ENCODE data around the gene PIM3.

The PIM3 gene

GRCh38 chr22:49950396-49950994 is 10.1 kb upstream of the PIM3 start:
- peak overlapping the region; percentile 98 for H3K27ac ChIP-seq
- no peaks in the 10 kb centered on the region for H3K9me3 ChIP-seq
- H3K36me3 ChIP-seq = no peaks in the 10 kb centered on the region
- peak overlapping the region in 1 of 2 experiments; percentile 8 for H3K4me3 ChIP-seq (ENCODE audit: low read depth in 1 of 2, low read length in 1 of 2)
- peaks cover 47 to 54% of the 10 kb centered on the region in 2 experiments for H3K4me1 ChIP-seq (ENCODE audit: control insufficient read depth in 1 of 2, insufficient read depth in 1 of 2, low read depth in 1 of 2, low read length in 1 of 2)
- no peak for TF ChIP-seq CTCF (IDR thresholded peaks at IDR 0.05)
- no peaks in the 10 kb centered on the region for H3K27me3 ChIP-seq

- peak overlapping the region in 1 of 2 experiments; percentile 8 for H3K4me3 ChIP-seq (ENCODE audit: low read depth in 1 of 2, low read length in 1 of 2)
Observed at GRCh38 chr22:49951000-49951677, 9.4 kb upstream of the PIM3 start.

GRCh38 chr22:49951678-49951985 is 8.9 kb upstream of the PIM3 start:
- TF ChIP-seq CTCF (IDR thresholded peaks at IDR 0.05) = no peak
- H3K4me3 ChIP-seq (ENCODE audit: low read depth in 1 of 2, low read length in 1 of 2) = no peak overlapping the region
- H3K27ac ChIP-seq = peak overlapping the region; percentile 98
- no peaks in the 10 kb centered on the region for H3K9me3 ChIP-seq
- H3K27me3 ChIP-seq = no peaks in the 10 kb centered on the region
- no peaks in the 10 kb centered on the region for H3K36me3 ChIP-seq
- peaks cover 41 to 50% of the 10 kb centered on the region in 2 experiments for H3K4me1 ChIP-seq (ENCODE audit: control insufficient read depth in 1 of 2, insufficient read depth in 1 of 2, low read depth in 1 of 2, low read length in 1 of 2)

More at GRCh38 chr22:49951000-49951677, 9.4 kb upstream of the PIM3 start:
- Histone ChIP-seq H3K36me3 (no peaks in the 10 kb centered on the region), H3K27ac (peak overlapping the region; percentile 98), H3K4me1 (ENCODE audit: control insufficient read depth in 1 of 2, insufficient read depth in 1 of 2, low read depth in 1 of 2, low read length in 1 of 2) (peaks cover 41 to 50% of the 10 kb centered on the region in 2 experiments), H3K9me3 (no peaks in the 10 kb centered on the region), H3K27me3 (no peaks in the 10 kb centered on the region)
- no peak for TF ChIP-seq CTCF (IDR thresholded peaks at IDR 0.05)

- H3K4me1 ChIP-seq (ENCODE audit: control insufficient read depth in 1 of 2, insufficient read depth in 1 of 2, low read depth in 1 of 2, low read length in 1 of 2) = peaks cover 41 to 50% of the 10 kb centered on the region in 2 experiments
Observed at GRCh38 chr22:49951986-49952896, 8.3 kb upstream of the PIM3 start.

More at GRCh38 chr22:49951986-49952896, 8.3 kb upstream of the PIM3 start:
- no peaks in the 10 kb centered on the region for H3K27me3 ChIP-seq
- H3K4me3 ChIP-seq (ENCODE audit: low read depth in 1 of 2, low read length in 1 of 2) = peak overlapping the region in 1 of 2 experiments; percentile 37
- H3K27ac ChIP-seq = peak overlapping the region; percentile 98
- H3K36me3 ChIP-seq = no peaks in the 10 kb centered on the region
- TF ChIP-seq CTCF (IDR thresholded peaks at IDR 0.05) = no peak
- H3K9me3 ChIP-seq = no peaks in the 10 kb centered on the region

Measured in neutrophil (primary cell).